Activated CD8-positive, alpha-beta T cell treated with anti-CD3 and anti-CD28 coated beads for 36 hours (primary cell): ENCODE data around the gene BRD3OS. TPM values are rescaled to one million over a fixed set of nuclear protein-coding genes. Genes with fewer than 3 reads are reported as not detected.

Experiments used
- ATAC-seq: fragments of 200-7000 bp; cut with Tn5 transposase; one replicate; pipeline ENCODE4 v1.10.0; 2021; ENCODE audit warnings: mild to moderate bottlenecking, moderate library complexity
- CTCF ChIA-PET: fragments of 350-600 bp; sonication (Branson Sonifier 250); formaldehyde crosslinking; loops from one replicate; lab custom pipeline; 2021; ENCODE audit warnings: antibody characterized with exemption; lab: Charles Lee
- POLR2A ChIA-PET: fragments of 350-600 bp; sonication (Branson Sonifier 250); formaldehyde crosslinking; loops from one replicate; lab custom pipeline; 2021; ENCODE audit warnings: antibody characterized with exemption; lab: Charles Lee
- DNase-seq: peaks from one replicate; pipeline ENCODE4 v3.0.0-alpha.2; 2020
- H3K27ac Mint-ChIP-seq: one replicate; pipeline ENCODE4 v1.8.0; 2021; ENCODE audit warnings: mild to moderate bottlenecking, mixed read lengths
- H3K27me3 Mint-ChIP-seq: one replicate; pipeline ENCODE4 v1.8.0; 2021; ENCODE audit warnings: mixed read lengths
- H3K36me3 Mint-ChIP-seq: one replicate; pipeline ENCODE4 v1.8.0; 2021; ENCODE audit warnings: low read depth, mixed read lengths
- H3K4me1 Mint-ChIP-seq: one replicate; pipeline ENCODE4 v1.8.0; 2021; ENCODE audit warnings: low read depth, mixed read lengths
- H3K4me3 Mint-ChIP-seq: one replicate; pipeline ENCODE4 v1.8.0; 2021; ENCODE audit warnings: mild to moderate bottlenecking, moderate library complexity, mixed read lengths
- H3K9me3 Mint-ChIP-seq: one replicate; pipeline ENCODE4 v1.8.0; 2021; ENCODE audit warnings: mixed read lengths
- CTCF ChIP-seq: fragments of 200-600 bp; IDR thresholded peaks from one replicate; pipeline ENCODE4 v1.8.0; 2022; ENCODE audit warnings: antibody characterized with exemption, mild to moderate bottlenecking
- intact Hi-C: fragments of 100-400 bp; cut with micrococcal nuclease; formaldehyde crosslinking; loops from one replicate; pipeline ENCODE4 v1.10.0; 2022
- total RNA-seq, 2 experiments: library from RNA; stranded (reverse); gene quantifications; one replicate each; pipeline ENCODE4 v1.2.3, GENCODE V29; 2021

The BRD3OS gene
- total RNA-seq, 2 experiments from 2014 or later: 8.1 to 8.2 TPM

- Mint-ChIP-seq H3K9me3 (no peaks in the 10 kb centered on the region), H3K27ac (no peak overlapping the region), H3K27me3 (no peaks in the 10 kb centered on the region), H3K4me3 (no peak overlapping the region), H3K36me3 (peaks cover 6% of the 10 kb centered on the region), H3K4me1 (peaks cover 26% of the 10 kb centered on the region)
- no peak for TF ChIP-seq CTCF
- ATAC-seq: no peak
- DNase-seq: no peak
- intact Hi-C loops: no loop called here
- POLR2A ChIA-PET: interaction anchor here (0.7 to 1.1 kb wide), 2 partner anchors 11 to 13 kb away, joined by 3 to 5 read pairs; no protein-coding TSS in a partner anchor
- CTCF ChIA-PET: interaction anchor here (0.9 kb wide), 1 partner anchor 29 kb away, joined by 3 read pairs; the partner anchor contains the start of gene BRD3OS
Observed at GRCh38 chr9:134054891-134055811, 29.9 kb downstream of the BRD3OS start.

- peaks cover 35% of the 10 kb centered on the region for H3K4me1 Mint-ChIP-seq
- TF ChIP-seq CTCF: no peak
Observed at GRCh38 chr9:134055981-134056461, 30.7 kb downstream of the BRD3OS start.

GRCh38 chr9:134056483-134057306, 31.4 kb downstream of the BRD3OS start:
- ATAC-seq: no peak
- DNase-seq: no peak
- H3K4me3 Mint-ChIP-seq: no peak overlapping the region
- H3K36me3 Mint-ChIP-seq: no peaks in the 10 kb centered on the region
- TF ChIP-seq CTCF: no peak
- H3K9me3 Mint-ChIP-seq: no peaks in the 10 kb centered on the region
- no peak overlapping the region for H3K27ac Mint-ChIP-seq
- POLR2A ChIA-PET: no interaction called here
- H3K4me1 Mint-ChIP-seq: peaks cover 37% of the 10 kb centered on the region
- no peaks in the 10 kb centered on the region for H3K27me3 Mint-ChIP-seq
- intact Hi-C loops: no loop called here
- CTCF ChIA-PET: interaction anchor here (0.9 kb wide), 1 partner anchor 31 kb away, joined by 3 read pairs; the partner anchor contains the start of gene BRD3OS

More at GRCh38 chr9:134055981-134056461, 30.7 kb downstream of the BRD3OS start:
- ChIA-PET POLR2A (interaction anchor here (0.7 to 1.1 kb wide), 2 partner anchors 10 to 13 kb away, joined by 3 to 5 read pairs; no protein-coding TSS in a partner anchor), CTCF (interaction anchor here (0.9 kb wide), 1 partner anchor 30 kb away, joined by 3 read pairs; the partner anchor contains the start of gene BRD3OS)
- no peak overlapping the region for H3K4me3 Mint-ChIP-seq
- H3K27me3 Mint-ChIP-seq: no peaks in the 10 kb centered on the region
- peaks cover 5% of the 10 kb centered on the region for H3K36me3 Mint-ChIP-seq
- no peak overlapping the region for H3K27ac Mint-ChIP-seq
- H3K9me3 Mint-ChIP-seq: no peaks in the 10 kb centered on the region
- intact Hi-C loops: no loop called here
- DNase-seq: no peak
- no peak for ATAC-seq

GRCh38 chr9:134057307-134057657, 32.0 kb downstream of the BRD3OS start:
- H3K36me3 Mint-ChIP-seq: no peaks in the 10 kb centered on the region
- H3K9me3 Mint-ChIP-seq: no peaks in the 10 kb centered on the region
- no peak for DNase-seq
- CTCF ChIA-PET: no interaction called here
- intact Hi-C loops: no loop called here
- H3K4me1 Mint-ChIP-seq: peaks cover 39% of the 10 kb centered on the region
- ATAC-seq: no peak
- POLR2A ChIA-PET: no interaction called here
- TF ChIP-seq CTCF: no peak
- no peaks in the 10 kb centered on the region for H3K27me3 Mint-ChIP-seq
- no peak overlapping the region for H3K27ac Mint-ChIP-seq
- no peak overlapping the region for H3K4me3 Mint-ChIP-seq
